ENCODE measurements around the gene ECM1.

ECM1 gene

DNA sequence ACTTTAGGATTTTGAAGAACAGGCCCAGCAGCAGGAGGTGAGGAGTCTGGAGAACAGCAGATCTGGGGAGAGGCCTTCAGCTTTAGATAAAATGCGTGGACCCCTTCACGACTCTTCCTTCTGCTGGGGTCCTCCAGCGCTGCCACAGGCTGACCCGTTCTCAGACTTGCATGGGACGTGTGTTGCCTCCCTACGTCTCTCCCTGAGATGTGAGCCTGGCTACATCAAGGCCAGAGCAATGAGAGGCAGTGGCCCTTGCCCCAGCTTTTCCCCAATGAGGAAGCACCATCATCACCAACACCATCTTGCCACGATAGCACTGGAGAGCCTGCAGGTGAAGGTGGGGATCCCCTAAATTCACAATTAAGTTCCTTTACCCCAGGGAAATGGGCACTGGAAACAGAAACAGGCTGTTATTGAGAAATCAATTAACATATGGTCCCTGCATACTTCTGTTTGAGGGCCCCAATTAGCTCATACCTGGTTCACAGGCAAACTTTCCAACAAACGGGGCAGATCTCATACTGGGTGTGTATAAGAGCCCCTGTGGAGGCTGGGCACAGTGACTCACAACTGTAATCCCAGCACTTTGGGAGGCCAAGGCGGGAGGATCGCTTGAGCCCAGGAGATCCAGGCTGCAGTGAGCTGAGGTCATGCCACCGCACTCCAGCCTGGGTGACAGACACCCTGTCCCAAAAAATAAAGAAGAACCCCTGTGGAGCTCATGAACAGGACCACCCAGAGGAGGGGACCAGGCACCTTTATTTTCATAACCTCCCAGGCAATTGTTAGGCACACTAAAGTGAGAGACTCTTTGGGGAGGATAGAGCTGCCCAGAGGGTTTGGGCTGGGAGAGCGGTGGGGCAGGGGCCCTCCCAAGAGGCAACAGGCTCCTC is 29.2 kb downstream of the ECM1 start:
- no peak for TF ChIP-seq PKNOX1 (IDR thresholded peaks at IDR 0.05)
- TF ChIP-seq NFRKB (IDR thresholded peaks at IDR 0.05), result no peak
- TF ChIP-seq CTBP1 (IDR thresholded peaks at IDR 0.05; ENCODE audit: borderline replicate concordance), result no peak
- TF ChIP-seq LEF1 (IDR thresholded peaks at IDR 0.05; ENCODE audit: borderline replicate concordance), result no peak
- no peak for TF ChIP-seq BHLHE40 (IDR thresholded peaks at IDR 0.05; ENCODE audit: borderline replicate concordance)
- TF ChIP-seq ELF4 (IDR thresholded peaks at IDR 0.05), result no peak
- no peak for TF ChIP-seq FOXK2 (IDR thresholded peaks at IDR 0.05)
- no peak for TF ChIP-seq SUZ12 (IDR thresholded peaks at IDR 0.05)
- no peak for TF ChIP-seq ARNT (IDR thresholded peaks at IDR 0.05)
- no peak for DNase-seq (ENCODE audit: extremely low spot score)
- ChIA-PET CTCF (interaction anchor here (0.7 to 2.0 kb wide), 6 partner anchors 8 to 264 kb away, joined by 3 to 7 read pairs (median 3); partner anchors contain the start of gene FALEC), POLR2A (interaction anchor here (1.7 to 2.6 kb wide), 2 partner anchors 21 to 92 kb away, joined by 7 to 8 read pairs; partner anchors contain the start of genes ENSA and FALEC)

- TF ChIP-seq SUZ12 (IDR thresholded peaks at IDR 0.05) (no peak), CTBP1 (IDR thresholded peaks at IDR 0.05; ENCODE audit: borderline replicate concordance) (no peak), HDGF (IDR thresholded peaks at IDR 0.05; ENCODE audit: borderline replicate concordance) (no peak), PKNOX1 (IDR thresholded peaks at IDR 0.05) (no peak), NFRKB (IDR thresholded peaks at IDR 0.05) (no peak), ZNF384 (IDR thresholded peaks at IDR 0.05) (no peak), TARDBP (IDR thresholded peaks at IDR 0.05) (no peak), FOXM1 (IDR thresholded peaks at IDR 0.05; ENCODE audit: borderline replicate concordance) (no peak), ARNT (IDR thresholded peaks at IDR 0.05) (no peak), FOXA1 (IDR thresholded peaks at IDR 0.05) (no peak), SP1 (IDR thresholded peaks at IDR 0.05) (no peak), BHLHE40 (IDR thresholded peaks at IDR 0.05; ENCODE audit: borderline replicate concordance) (no peak), ELF4 (IDR thresholded peaks at IDR 0.05) (no peak), L3MBTL2 (conservative IDR thresholded peaks at IDR 0.05) (no peak), LEF1 (IDR thresholded peaks at IDR 0.05; ENCODE audit: borderline replicate concordance) (no peak), FOXK2 (IDR thresholded peaks at IDR 0.05) (no peak)
- POLR2A ChIA-PET, result interaction anchor here (0.6 to 2.6 kb wide), 4 partner anchors 22 to 91 kb away, joined by 3 to 8 read pairs (median 6); partner anchors contain the start of genes ENSA and FALEC
- CTCF ChIA-PET, result interaction anchor here (0.7 to 2.0 kb wide), 7 partner anchors 9 to 265 kb away, joined by 3 to 7 read pairs (median 3); no protein-coding TSS in a partner anchor
- DNase-seq (ENCODE audit: extremely low spot score), result no peak
Observed at GRCh38 chr1:150537732-150538684, 30.1 kb downstream of the ECM1 start.

- CTCF ChIA-PET, result interaction anchor here (0.6 to 1.6 kb wide), 4 partner anchors 17 to 945 kb away, joined by 3 to 5 read pairs (median 3); no protein-coding TSS in a partner anchor
- TF ChIP-seq ZNF384 (IDR thresholded peaks at IDR 0.05) (no peak), FOXA1 (IDR thresholded peaks at IDR 0.05) (no peak), ELF4 (IDR thresholded peaks at IDR 0.05) (no peak), L3MBTL2 (conservative IDR thresholded peaks at IDR 0.05) (no peak), TARDBP (IDR thresholded peaks at IDR 0.05) (no peak), NFRKB (IDR thresholded peaks at IDR 0.05) (no peak), CTBP1 (IDR thresholded peaks at IDR 0.05; ENCODE audit: borderline replicate concordance) (no peak), SUZ12 (IDR thresholded peaks at IDR 0.05) (no peak), LEF1 (IDR thresholded peaks at IDR 0.05; ENCODE audit: borderline replicate concordance) (no peak)
- no peak for DNase-seq (ENCODE audit: extremely low spot score)
- POLR2A ChIA-PET, result interaction anchor here (1.4 to 1.6 kb wide), 2 partner anchors 27 to 85 kb away, joined by 4 to 5 read pairs; partner anchors contain the start of gene ENSA
Observed at GRCh38 chr1:150543500-150544143, 35.7 kb downstream of the ECM1 start.

DNA sequence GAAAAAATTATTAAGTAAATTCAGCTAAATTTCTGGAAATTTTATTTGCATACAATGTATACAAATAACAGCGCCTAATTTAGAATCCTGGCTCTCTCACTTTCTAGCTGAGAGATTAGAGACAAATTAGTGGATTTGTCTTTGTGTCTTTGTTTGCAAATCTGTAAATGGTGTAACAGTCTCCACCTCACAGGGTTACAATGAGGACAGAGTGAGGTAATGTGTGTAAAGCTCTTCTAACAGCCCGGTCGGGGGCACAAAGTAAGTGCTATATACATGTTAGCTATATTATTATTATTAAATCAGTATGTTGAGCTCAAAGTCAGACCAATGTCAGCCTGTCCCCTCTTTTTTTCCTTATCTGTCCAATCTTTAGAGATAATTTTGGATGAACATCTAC is 36.3 kb downstream of the ECM1 start:
- ChIA-PET POLR2A (interaction anchor here (1.4 to 1.6 kb wide), 2 partner anchors 28 to 85 kb away, joined by 4 to 5 read pairs; partner anchors contain the start of gene ENSA), CTCF (interaction anchor here (0.6 to 1.6 kb wide), 5 partner anchors 11 to 944 kb away, joined by 3 to 11 read pairs (median 4); no protein-coding TSS in a partner anchor)
- no peak for TF ChIP-seq SUZ12 (IDR thresholded peaks at IDR 0.05)
- TF ChIP-seq ZNF384 (IDR thresholded peaks at IDR 0.05), result no peak
- no peak for TF ChIP-seq FOXA1 (IDR thresholded peaks at IDR 0.05)
- no peak for TF ChIP-seq L3MBTL2 (conservative IDR thresholded peaks at IDR 0.05)
- no peak for TF ChIP-seq PKNOX1 (IDR thresholded peaks at IDR 0.05)
- no peak for TF ChIP-seq CTBP1 (IDR thresholded peaks at IDR 0.05; ENCODE audit: borderline replicate concordance)
- no peak for TF ChIP-seq TARDBP (IDR thresholded peaks at IDR 0.05)
- no peak for TF ChIP-seq BHLHE40 (IDR thresholded peaks at IDR 0.05; ENCODE audit: borderline replicate concordance)
- no peak for TF ChIP-seq NFRKB (IDR thresholded peaks at IDR 0.05)
- no peak for TF ChIP-seq LEF1 (IDR thresholded peaks at IDR 0.05; ENCODE audit: borderline replicate concordance)
- TF ChIP-seq SP1 (IDR thresholded peaks at IDR 0.05), result no peak
- TF ChIP-seq ARNT (IDR thresholded peaks at IDR 0.05), result no peak
- TF ChIP-seq ELF4 (IDR thresholded peaks at IDR 0.05), result no peak
- no peak for TF ChIP-seq HDGF (IDR thresholded peaks at IDR 0.05; ENCODE audit: borderline replicate concordance)
- TF ChIP-seq FOXM1 (IDR thresholded peaks at IDR 0.05; ENCODE audit: borderline replicate concordance), result no peak
- TF ChIP-seq FOXK2 (IDR thresholded peaks at IDR 0.05), result no peak
- DNase-seq (ENCODE audit: extremely low spot score), result no peak
